PC-9 (cell line): ENCODE data around the gene FAM3D. TPM values are rescaled to one million over a fixed set of nuclear protein-coding genes. Genes with fewer than 3 reads are reported as not detected.
A peak's percentile ranks its signal among the peaks of the same experiment; 100 is the strongest.

Experiments used
- BruUV-seq: library from RNA; stranded (reverse); fragments of 400-500 nt; replicated peaks from 2 replicates; lab custom pipeline; 2021; lab: Mats Ljungman, UMichigan
- CTCF ChIA-PET: fragments of 300-600 bp; sonication (Branson Sonifier 250); formaldehyde crosslinking; loops from one replicate; lab custom pipeline; 2022; ENCODE audit warnings: antibody characterized with exemption; lab: Charles Lee
- POLR2A ChIA-PET: fragments of 300-600 bp; sonication (Branson Sonifier 250); formaldehyde crosslinking; loops from one replicate; lab custom pipeline; 2022; ENCODE audit warnings: antibody characterized with exemption; ENCODE audit not compliant: unreplicated experiment; lab: Charles Lee
- DNase-seq, 2 experiments: peaks; one replicate each; pipeline versions ENCODE4 v3.0.0 to v3.0.0-alpha.2; 2015 to 2022; ENCODE audit warnings: mixed read lengths in 1 of 2
- H2AFZ ChIP-seq: fragments of 200-600 bp; sonication (generic); 2 replicates; pipeline ENCODE4 v1.8.1; 2017; ENCODE audit warnings: antibody characterized with exemption
- H3F3A ChIP-seq: fragments of 200-600 bp; sonication (generic); 2 replicates; pipeline ENCODE4 v1.8.1; 2017; ENCODE audit warnings: antibody characterized with exemption, mild to moderate bottlenecking, low read depth; ENCODE audit not compliant: insufficient read depth
- H3K27ac ChIP-seq: fragments of 200-600 bp; sonication (generic); 2 replicates; pipeline ENCODE4 v1.6.1; 2016; ENCODE audit warnings: mixed run types
- H3K27me3 ChIP-seq: fragments of 200-600 bp; sonication (generic); 2 replicates; pipeline ENCODE4 v1.6.1; 2016; ENCODE audit warnings: low read depth, mixed run types; ENCODE audit not compliant: insufficient read depth
- H3K36me3 ChIP-seq: fragments of 200-600 bp; sonication (generic); 2 replicates; pipeline ENCODE4 v1.6.1; 2016; ENCODE audit warnings: low read depth, mixed run types
- H3K4me1 ChIP-seq: fragments of 200-600 bp; sonication (generic); replicated peaks from 2 replicates; pipeline ENCODE4 v1.6.1; 2016; ENCODE audit warnings: mixed run types; ENCODE audit not compliant: insufficient read depth
- H3K4me2 ChIP-seq: fragments of 200-600 bp; sonication (generic); 2 replicates; pipeline ENCODE4 v1.6.1; 2017; ENCODE audit warnings: mixed run types
- H3K4me3 ChIP-seq: fragments of 200-600 bp; sonication (generic); 2 replicates; pipeline ENCODE4 v1.6.1; 2016; ENCODE audit warnings: mixed run types
- H3K79me2 ChIP-seq: fragments of 200-600 bp; sonication (generic); 2 replicates; pipeline ENCODE4 v1.6.1; 2017; ENCODE audit warnings: low read depth, mixed run types
- H3K9me2 ChIP-seq: fragments of 200-600 bp; sonication (generic); 2 replicates; pipeline ENCODE4 v1.8.1; 2017; ENCODE audit warnings: mild to moderate bottlenecking; ENCODE audit not compliant: insufficient read depth
- H3K9me3 ChIP-seq: fragments of 200-600 bp; sonication (generic); 2 replicates; pipeline ENCODE4 v1.8.1; 2016; ENCODE audit warnings: low read depth; ENCODE audit not compliant: insufficient read depth
- H4K20me1 ChIP-seq: fragments of 200-600 bp; sonication (generic); 2 replicates; pipeline ENCODE4 v1.8.1; 2017; ENCODE audit not compliant: insufficient read depth
- EZH2 ChIP-seq: fragments of 200-600 bp; sonication (generic); IDR thresholded peaks from 2 replicates; pipeline ENCODE4 v1.8.0; 2017; ENCODE audit warnings: antibody characterized with exemption, low read depth
- intact Hi-C: fragments of 100-400 bp; cut with micrococcal nuclease; formaldehyde crosslinking; loops from one replicate; pipeline ENCODE4 v1.10.0; 2022; ENCODE audit not compliant: unreplicated experiment
- total RNA-seq: library from RNA; stranded (reverse); gene quantifications from 2 replicates; pipeline ENCODE4 v1.2.3, GENCODE V29; 2021
- TF ChIP-seq, protein P1 (sequence below): fragments of 200-600 bp; sonication (generic); conservative IDR thresholded peaks from 2 replicates; pipeline ENCODE4 v1.6.1; 2017; ENCODE audit warnings: mixed run types, antibody characterized with exemption, mild to moderate bottlenecking, moderate library complexity

The FAM3D gene
- total RNA-seq, 1 experiment from 2014 or later = not detected

DNA sequence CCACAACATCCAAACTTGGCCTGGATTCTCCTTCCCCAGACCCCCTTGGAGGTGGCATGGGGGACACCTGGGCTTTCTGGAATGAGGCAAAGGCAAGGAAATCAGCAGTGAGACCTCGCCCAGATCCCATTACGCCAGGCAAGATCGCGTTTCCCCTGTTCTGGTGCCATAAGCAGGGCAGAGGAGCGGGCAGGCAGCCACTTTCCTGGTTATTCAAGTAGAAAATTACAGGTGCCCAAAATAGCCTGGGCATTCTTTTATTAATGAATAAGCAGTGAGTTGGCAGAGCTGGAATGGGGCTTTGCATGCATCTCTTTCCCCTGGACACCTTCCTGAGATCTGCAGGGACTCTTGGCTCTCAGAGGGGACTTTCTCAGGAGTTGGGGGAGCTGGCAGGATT is 57.9 kb downstream of the FAM3D start:
- H3K4me3 ChIP-seq = no peak overlapping the region
- POLR2A ChIA-PET = no interaction called here
- H3K27me3 ChIP-seq = no peaks in the 10 kb centered on the region
- no peaks in the 10 kb centered on the region for H3K9me3 ChIP-seq
- peak overlapping the region; percentile 31; the same call in 1 of the 2 replicates for H2AFZ ChIP-seq
- peak overlapping the region; percentile 48 for H3K27ac ChIP-seq
- TF ChIP-seq EZH2 = no peak
- TF ChIP-seq, protein P1, sequence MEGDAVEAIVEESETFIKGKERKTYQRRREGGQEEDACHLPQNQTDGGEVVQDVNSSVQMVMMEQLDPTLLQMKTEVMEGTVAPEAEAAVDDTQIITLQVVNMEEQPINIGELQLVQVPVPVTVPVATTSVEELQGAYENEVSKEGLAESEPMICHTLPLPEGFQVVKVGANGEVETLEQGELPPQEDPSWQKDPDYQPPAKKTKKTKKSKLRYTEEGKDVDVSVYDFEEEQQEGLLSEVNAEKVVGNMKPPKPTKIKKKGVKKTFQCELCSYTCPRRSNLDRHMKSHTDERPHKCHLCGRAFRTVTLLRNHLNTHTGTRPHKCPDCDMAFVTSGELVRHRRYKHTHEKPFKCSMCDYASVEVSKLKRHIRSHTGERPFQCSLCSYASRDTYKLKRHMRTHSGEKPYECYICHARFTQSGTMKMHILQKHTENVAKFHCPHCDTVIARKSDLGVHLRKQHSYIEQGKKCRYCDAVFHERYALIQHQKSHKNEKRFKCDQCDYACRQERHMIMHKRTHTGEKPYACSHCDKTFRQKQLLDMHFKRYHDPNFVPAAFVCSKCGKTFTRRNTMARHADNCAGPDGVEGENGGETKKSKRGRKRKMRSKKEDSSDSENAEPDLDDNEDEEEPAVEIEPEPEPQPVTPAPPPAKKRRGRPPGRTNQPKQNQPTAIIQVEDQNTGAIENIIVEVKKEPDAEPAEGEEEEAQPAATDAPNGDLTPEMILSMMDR = no peak
- H4K20me1 ChIP-seq = no peaks in the 10 kb centered on the region
- 0 out of 2 replicates have a peak, but pooled peaks cover 11% of the 10 kb centered on the region for H3F3A ChIP-seq
- no peaks in the 10 kb centered on the region for H3K9me2 ChIP-seq
- no peaks in the 10 kb centered on the region for H3K79me2 ChIP-seq
- CTCF ChIA-PET = no interaction called here
- H3K4me2 ChIP-seq = peak overlapping the region; percentile 41
- H3K4me1 ChIP-seq = peaks cover 20% of the 10 kb centered on the region
- intact Hi-C loops = loop anchor here (5.0 kb wide), 1 partner anchor 176 kb away; the partner anchor contains the start of gene PDHB
- no peaks in the 10 kb centered on the region for H3K36me3 ChIP-seq
- no TSS peak for BruUV-seq
- DNase-seq = peak; percentile 73 to 80

DNA sequence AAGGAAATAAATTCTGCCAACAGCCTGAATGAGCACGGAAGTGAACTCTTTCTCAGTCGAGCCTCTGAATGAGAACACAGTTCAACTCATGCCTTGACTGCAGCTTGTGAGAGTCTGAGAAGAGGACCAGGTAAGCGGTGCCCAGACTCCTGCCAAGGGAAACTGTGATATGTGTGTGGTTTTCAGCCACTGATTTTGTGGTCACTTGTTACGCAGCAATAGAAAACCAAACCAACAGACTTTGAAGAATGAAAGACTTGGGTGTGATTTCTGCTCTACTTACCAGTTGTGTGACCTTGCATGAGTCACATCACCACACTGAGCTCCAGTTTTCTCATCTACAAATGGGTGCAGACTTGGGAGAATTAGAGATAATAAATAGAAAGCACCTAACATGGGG is 58.8 kb downstream of the FAM3D start:
- ChIA-PET POLR2A (no interaction called here), CTCF (no interaction called here)
- no peak overlapping the region for H3K4me3 ChIP-seq
- no peaks in the 10 kb centered on the region for H3K9me3 ChIP-seq
- no peak overlapping the region for H2AFZ ChIP-seq
- 0 out of 2 replicates have a peak, but pooled peaks cover 11% of the 10 kb centered on the region for H3F3A ChIP-seq
- peak overlapping the region; percentile 48; the same call in 1 of the 2 replicates for H3K27ac ChIP-seq
- no peaks in the 10 kb centered on the region for H3K9me2 ChIP-seq
- no peaks in the 10 kb centered on the region for H4K20me1 ChIP-seq
- H3K4me1 ChIP-seq = peaks cover 20% of the 10 kb centered on the region
- DNase-seq = peak in 1 of 2 experiments; percentile 52
- TF ChIP-seq, protein P1 = no peak
- no peak for TF ChIP-seq EZH2
- no peaks in the 10 kb centered on the region for H3K36me3 ChIP-seq
- BruUV-seq = no TSS peak
- peak overlapping the region; percentile 41; the same call in 1 of the 2 replicates for H3K4me2 ChIP-seq
- intact Hi-C loops = loop anchor here (5.0 kb wide), 1 partner anchor 176 kb away; the partner anchor contains the start of gene PDHB
- no peaks in the 10 kb centered on the region for H3K27me3 ChIP-seq
- no peaks in the 10 kb centered on the region for H3K79me2 ChIP-seq

DNA sequence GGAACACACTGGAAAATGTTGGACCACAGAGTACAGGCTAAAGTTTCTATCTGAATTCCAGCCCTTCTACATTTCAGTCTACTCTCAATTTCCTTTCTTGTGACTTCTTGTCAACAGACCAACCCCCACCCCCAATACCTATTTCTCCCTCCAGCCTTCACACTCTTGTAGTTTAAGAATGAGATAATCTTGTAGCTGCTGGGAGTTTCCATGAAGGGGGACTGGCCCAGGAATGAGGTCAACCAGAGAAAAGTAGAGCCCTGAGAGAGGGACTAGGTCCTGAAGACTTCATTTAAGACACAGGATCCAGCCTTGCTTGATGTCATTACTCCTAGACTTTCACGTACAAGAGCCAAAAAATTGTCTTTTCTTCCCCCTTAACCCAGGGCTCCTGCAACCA is 59.9 kb downstream of the FAM3D start:
- H3K4me3 ChIP-seq = no peak overlapping the region
- H3K36me3 ChIP-seq = no peaks in the 10 kb centered on the region
- H3K27ac ChIP-seq = no peak overlapping the region
- H3K9me3 ChIP-seq = no peaks in the 10 kb centered on the region
- no peaks in the 10 kb centered on the region for H3K79me2 ChIP-seq
- H3F3A ChIP-seq = 0 out of 2 replicates have a peak, but pooled peaks cover 11% of the 10 kb centered on the region
- no peak for TF ChIP-seq EZH2
- TF ChIP-seq, protein P1 = no peak
- no peaks in the 10 kb centered on the region for H3K27me3 ChIP-seq
- no peaks in the 10 kb centered on the region for H3K9me2 ChIP-seq
- ChIA-PET POLR2A (no interaction called here), CTCF (no interaction called here)
- peaks cover 20% of the 10 kb centered on the region for H3K4me1 ChIP-seq
- no peak overlapping the region for H3K4me2 ChIP-seq
- H2AFZ ChIP-seq = no peak overlapping the region
- BruUV-seq = no TSS peak
- DNase-seq = no peak
- intact Hi-C loops = loop anchor here (5.0 kb wide), 1 partner anchor 174 kb away; the partner anchor contains the start of gene PDHB
- no peaks in the 10 kb centered on the region for H4K20me1 ChIP-seq
